Suppressor macrophage treated with lipopolysaccharide for 4 hours (primary cell): ENCODE measurements around the gene ERCC1.
"Not testable (repeated sequence)": the region's sequence is repeated elsewhere in the genome, so short reads cannot be mapped to it uniquely, and the experiment has no call there.

Source experiments
- DNase-seq: peaks from one replicate; pipeline ENCODE4 v3.0.0-alpha.2; 2020

The ERCC1 gene

DNA sequence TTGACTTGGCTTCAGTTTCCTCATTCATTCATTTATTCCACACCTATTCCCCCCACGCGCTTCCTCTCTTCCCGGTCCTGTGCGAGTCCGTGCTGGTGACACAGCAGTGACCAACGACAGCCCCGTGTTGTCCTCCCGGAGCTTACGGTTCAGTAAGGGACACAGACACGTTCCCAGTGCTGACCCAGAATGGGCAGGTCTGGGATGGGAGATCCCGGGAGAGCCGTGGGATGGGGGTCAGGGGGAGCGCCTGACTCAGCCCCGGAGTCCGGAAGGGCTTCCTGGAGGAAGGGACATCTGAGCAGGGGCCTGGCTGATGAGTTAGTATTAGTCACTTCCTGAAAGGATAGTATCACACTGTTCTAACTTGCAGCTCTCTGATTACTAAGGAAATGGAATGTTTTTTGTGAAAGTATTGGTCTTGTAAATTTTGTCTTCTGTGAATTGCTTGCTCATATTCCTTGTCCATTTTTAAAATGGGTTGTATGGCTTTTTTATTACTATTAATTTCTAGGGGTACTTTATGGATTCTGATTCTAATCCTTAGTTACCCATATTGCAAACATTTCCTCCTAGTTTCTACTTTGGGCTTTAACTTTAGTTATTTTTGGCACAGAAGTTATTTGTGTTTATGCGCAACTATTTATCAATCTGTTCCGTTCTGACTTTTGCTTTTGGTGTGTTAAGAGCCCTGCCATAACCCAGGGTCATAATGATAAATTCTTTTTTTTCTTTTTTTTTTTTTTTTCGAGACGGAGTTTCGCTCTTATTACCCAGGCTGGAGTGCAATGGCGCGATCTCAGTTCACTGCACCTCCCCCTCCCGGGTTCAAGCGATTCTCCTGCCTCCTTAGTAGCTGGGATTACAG, 708 bp upstream of the ERCC1 start:
- DNase-seq: peak; percentile 89

DNA sequence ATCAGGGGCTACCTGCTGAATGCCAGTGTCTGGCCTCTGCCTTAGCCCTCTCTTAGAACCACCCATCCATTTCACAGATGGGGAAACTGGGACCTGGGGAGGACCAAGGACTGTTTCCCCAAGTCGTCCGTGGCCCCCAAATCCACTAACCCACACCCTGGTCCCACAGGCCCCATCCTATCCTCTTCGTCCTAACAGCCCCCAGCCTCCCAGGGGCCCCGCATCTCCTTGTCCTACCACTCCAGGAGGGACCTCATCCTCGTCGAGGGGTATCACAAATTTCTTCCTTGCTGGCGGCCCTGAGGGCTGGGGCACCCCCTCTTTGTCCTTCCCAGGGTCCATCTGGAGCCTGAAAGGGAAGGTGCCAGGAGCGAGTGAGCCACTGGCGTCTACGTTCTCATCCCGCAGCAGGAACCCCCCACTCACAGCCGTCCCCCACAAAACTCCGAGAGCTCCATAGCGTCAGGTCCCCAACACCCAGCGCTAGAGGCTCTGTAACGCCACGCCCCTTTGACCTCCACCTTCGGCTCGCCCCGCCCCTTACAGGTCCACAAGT, 606 bp downstream of the ERCC1 start:
- DNase-seq: no peak

DNA sequence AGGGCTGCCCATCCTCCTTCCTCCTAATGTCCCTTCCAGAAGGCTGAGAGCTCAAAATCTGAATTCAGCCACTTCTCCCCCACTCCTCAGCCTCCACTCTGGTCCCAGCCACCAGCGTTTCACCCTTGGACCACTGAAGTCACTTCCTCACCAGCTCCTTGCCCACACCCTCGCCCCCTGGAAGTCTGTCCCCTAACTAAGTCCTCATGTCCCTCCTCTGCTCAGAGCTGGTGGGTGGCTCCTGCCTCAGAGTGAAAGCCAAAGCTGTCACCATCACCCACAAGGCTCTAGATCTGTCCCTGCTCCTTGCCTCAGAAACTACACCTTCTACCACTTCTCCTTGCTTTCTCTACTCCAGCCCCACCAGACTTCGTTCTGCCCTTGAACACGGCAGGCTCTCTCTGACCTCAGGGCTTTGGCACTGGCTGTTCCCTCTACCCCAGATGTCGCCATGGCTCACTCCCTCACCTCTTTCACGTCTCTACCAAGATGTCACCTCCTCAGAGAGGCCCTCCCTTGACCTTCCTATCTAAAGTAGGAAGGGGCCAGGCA, 1.7 kb downstream of the ERCC1 start:
- no peak for DNase-seq

- no peak for DNase-seq
Measured at GRCh38 chr19:45420871-45421270, 2.8 kb downstream of the ERCC1 start.

DNA sequence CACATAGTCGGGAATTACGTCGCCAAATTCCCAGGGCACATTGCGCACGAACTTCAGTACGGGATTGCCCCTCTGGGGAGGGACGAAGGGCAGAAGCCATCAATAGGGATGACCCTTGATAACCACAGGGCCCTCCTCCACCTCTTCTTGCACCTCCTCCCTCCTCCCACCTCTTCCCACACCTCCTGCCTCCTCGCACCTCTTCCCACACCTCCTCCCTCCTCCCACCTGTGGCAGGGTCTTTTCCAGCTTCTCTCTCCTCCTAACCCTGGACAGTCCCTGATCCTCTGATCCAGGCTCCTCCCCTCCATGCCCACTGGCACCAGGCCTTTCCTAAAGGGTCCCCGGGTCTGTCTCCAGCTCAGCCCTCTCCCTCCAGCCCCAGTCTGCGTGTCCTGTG, 3.4 kb downstream of the ERCC1 start:
- no peak for DNase-seq

DNA sequence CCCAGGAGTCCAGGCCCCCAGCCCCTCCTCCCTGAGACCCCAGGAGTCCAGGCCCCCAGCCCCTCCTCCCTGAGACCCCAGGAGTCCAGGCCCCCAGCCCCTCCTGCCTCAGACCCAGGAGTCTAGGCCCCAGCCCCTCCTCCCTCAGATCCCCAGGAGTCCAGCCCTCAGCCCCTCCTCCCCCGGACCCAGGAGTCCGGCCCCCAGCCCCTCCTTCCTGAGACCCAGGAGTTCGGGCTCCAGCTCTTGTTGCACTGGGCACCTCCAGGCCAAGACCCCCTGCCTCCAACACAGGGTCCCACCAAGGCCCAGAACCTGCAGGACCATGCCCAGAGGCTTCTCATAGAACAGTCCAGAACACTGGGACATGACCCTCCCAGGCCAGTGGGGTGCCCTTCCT, 3.8 kb downstream of the ERCC1 start:
- DNase-seq: no peak

GRCh38 chr19:45419396-45419795, 4.3 kb downstream of the ERCC1 start:
- peak; percentile 82 for DNase-seq

DNA sequence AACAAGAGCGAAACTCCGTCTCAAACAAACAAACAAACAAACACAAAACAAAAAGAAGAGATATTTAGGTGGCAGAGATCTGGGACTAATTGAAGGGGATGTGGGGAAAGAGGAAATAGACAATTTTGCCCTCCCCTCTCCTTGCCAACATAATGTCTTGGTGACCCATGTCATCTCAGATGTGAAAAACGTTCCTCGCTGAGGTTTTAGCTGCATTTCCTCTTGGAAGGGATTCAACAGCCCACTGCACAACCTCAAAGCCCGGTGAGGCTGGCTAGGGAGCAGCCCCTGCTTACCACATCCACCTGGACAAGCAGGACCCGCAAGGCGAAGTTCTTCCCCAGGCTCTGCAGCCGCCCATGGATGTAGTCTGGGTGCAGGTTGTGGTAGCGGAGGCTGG, 4.9 kb downstream of the ERCC1 start:
- DNase-seq: no peak

DNA sequence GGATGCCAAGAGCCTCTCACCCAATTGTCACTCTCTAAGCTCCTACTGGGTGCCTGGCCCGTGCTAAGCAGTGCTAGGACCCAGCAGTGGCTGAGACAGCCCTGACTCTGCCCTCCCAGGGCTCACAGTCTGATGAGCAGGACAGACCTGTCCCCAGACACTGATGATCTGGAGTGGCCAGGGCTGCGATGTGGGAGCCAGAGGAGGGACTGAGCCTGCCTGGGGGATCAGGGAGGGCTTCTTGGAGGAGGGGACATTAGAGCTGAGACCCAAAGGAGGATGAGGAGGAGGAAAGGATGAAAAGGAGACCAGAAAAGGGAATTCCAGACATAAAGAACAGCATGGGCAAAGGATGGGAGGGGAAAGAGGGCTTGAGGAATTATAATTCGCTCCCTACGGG, 6.6 kb downstream of the ERCC1 start:
- DNase-seq: no peak

DNA sequence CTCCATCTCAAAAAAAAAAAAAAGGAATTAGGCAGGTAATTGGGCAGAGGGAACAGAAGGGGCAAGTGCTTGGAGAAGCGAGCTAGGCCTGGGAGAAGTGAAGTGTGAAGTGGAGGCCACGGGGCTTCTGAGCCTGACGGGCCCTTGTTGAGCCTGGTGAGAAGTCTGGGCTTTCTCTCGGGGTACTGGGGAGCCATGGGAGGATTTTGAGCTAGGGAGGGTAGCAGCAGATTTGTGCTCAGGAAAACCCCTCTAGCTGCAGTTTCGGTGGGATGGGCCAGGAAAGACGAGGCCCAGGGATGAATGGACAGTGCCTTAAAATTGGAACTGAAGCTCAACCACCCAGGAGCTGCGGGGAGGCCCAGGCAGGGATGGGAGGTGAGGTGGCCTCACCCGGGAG, 9.2 kb downstream of the ERCC1 start:
- no peak for DNase-seq

DNA sequence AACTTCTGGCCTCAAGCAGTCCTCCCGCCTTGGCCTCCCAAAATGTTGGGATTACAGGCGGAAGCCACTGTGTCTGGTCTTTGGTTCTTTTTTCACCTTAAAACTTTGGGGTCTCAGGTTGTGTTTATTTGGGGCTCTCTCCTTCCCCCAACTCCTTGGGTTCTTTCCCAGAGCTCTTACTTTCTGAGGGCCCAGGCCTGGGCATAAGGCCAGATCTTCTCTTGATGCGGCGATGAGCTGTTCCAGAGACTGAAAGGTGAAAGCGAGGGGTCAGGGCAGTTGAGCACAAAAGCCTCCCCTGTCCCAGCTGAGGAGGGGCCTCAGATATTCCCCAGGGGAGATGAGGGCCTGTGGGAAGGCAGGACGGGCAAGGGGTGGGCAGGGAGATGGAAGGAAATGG, 10.2 kb downstream of the ERCC1 start:
- no peak for DNase-seq

GRCh38 chr19:45410330-45410729, 13.4 kb downstream of the ERCC1 start:
- not testable (repeated sequence) for DNase-seq

DNA sequence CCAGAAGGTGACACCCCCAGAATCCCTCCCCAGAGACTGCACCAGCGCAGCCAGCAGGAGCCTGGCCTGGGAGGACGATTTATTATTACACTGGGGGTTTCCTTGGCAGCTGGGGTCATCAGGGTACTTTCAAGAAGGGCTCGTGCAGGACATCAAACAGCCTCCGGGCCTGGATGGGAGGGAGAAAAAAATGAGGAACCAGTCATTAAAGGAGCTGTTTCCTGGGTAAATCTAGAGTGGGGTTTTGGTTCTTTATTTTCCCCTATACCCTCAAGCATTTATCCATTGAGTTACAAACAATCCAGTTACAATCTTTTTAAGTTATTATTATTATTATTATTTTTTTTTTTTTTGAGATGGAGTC, 14.2 kb downstream of the ERCC1 start:
- DNase-seq: peak; percentile 45

DNA sequence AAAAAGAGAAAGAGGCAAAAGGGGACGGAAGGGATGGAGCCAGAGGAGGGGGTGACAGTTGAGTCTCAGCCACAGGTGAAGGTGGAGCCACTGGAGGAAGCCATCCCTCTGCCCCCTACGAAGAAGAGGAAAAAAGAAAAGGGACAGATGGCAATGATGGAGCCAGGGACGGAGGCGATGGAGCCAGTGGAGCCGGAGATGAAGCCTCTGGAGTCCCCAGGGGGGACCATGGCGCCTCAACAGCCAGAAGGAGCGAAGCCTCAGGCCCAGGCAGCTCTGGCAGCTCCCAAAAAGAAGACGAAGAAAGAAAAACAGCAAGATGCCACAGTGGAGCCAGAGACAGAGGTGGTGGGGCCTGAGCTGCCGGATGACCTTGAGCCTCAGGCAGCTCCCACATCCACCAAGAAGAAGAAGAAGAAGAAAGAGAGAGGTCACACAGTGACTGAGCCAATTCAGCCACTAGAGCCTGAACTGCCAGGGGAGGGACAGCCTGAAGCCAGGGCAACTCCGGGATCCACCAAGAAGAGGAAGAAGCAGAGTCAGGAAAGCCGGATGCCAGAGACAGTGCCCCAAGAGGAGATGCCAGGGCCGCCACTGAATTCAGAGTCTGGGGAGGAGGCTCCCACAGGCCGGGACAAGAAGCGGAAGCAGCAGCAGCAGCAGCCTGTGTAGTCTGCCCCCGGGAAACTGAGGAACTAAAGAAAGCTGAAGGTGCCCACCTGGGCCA, 14.7 kb downstream of the ERCC1 start:
- no peak for DNase-seq

DNA sequence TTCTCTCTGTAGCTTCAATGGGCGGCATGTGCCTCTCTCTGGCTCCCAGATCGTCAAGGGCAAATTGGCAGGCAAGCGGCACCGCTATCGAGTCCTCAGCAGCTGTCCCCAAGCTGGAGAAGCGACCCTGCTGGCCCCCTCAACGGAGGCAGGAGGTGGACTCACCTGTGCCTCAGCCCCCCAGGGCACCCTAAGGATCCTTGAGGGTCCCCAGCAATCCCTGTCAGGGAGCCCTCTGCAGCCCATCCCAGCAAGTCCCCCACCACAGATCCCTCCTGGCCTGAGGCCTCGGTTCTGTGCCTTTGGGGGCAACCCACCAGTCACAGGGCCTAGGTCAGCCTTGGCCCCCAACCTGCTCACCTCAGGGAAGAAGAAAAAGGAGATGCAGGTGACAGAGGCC, 15.6 kb downstream of the ERCC1 start:
- no peak for DNase-seq

DNA sequence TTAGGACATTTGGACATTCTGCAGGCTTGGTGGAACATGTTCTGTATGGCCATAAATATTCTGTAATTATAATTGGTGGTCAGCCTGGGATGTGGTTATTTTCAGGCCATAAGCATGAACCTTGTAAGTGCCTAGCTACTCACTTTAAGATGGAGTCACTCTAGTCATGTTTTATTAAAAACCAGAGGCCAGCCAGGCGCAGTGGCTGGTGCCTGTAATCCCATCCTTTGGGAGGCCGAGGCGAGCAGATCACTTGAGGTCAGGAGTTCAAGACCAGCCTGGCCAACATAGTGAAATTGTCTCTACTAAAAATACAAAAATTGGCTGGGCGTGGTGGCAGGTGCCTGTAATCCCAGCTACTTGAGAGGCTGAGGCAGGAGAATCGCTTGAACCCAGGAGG, 16.1 kb downstream of the ERCC1 start:
- DNase-seq: not testable (repeated sequence)

GRCh38 chr19:45407091-45407375, 16.7 kb downstream of the ERCC1 start:
- no peak for DNase-seq

DNA sequence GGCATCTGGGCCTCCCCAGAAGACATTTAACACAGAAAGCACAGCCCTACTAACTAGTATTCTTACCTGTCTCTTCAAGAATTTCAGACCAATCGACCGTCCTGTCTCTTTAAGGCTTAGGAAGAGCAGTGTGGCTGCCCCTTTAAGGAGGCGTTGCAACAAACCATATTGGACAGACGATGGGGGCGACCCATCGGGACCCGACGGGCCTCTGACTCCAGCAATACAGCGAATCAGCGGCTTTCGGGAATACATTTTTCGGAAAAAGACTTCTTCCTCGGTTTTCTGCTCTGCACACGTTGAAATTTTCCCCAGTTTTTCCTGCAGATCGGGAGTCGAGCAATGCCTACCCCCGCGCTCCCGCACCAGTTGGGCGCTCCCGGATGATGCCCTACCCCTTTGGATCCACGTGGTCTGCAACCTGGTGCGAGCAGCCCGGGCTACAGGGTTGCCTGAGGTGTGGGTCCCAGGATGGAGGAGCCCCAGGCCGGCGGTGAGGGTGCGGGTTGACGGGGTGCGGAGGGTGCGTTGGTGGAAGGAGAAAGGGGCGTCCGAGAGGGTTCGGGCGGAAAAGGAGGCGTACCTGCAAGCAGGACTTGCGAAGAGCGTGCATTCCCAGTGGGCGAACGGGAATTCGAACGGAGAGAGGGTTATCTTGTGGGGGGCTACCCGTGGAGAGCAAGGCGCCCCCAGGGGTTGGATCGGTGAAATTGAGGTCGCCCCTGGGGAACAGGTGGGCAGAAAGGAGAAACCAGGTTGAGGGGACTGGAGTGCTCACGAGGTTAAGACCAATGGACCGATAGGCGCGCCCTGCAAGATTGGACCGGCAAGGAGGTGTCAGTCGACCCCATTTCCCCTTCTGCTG, 17.3 kb downstream of the ERCC1 start, which contains the start of gene POLR1G:
POLR1G (plus strand) TSS at position 419 of the 865 bp plus-strand sequence; CDS start at position 472, 53 bp downstream.
- DNase-seq: peak; percentile 73

DNA sequence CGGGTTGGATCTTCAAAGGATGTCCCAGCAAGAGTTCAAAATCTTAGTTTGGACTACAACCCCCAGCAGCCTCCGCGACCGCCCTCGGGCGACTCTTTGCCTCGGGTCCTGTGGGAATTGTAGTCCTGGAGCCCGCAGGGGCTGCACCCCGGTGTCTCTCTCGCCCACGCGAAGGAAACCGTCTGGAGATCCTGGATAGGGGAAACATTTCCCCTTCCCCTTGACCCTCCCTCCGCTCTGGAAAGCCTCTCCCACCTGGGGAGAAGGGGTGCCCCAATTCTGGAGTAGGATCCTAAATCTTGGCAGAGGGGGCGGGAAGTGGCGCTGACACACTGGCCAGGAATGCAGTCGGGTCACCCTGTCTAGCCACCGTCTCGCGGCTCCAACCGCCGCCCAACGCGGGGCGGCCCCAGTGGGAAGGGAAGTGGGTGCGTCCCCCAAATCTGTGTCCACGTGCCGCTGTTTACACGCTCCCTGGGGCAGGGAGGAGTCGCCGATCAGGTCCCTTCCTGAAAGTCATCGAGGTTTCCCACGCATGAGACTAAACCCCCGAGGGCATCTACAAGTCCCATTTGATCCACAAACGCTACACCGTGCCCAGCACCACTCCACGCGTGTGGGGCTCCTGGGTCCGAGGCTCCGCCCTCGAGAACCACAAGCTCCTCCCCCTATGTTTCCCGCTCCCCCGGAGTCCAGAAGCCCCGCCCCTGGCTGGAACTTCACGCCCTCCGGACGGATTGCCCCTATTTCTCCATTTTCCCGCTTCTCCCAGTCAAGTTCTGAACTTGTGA, 18.1 kb downstream of the ERCC1 start:
- peak; percentile 81 for DNase-seq

GRCh38 chr19:45404557-45405434, 18.9 kb downstream of the ERCC1 start, which contains the start of gene PPP1R13L:
Gene PPP1R13L (minus strand): TSS chr19:45405069. CDS start chr19:45398318, 6,751 bp downstream.
- no peak for DNase-seq
